HG02610 (cell line): ENCODE data around the gene GALNS.
"Not testable (repeated sequence)": the region's sequence is repeated elsewhere in the genome, so short reads cannot be mapped to it uniquely, and the experiment has no call there.

Source experiments
- ATAC-seq: cut with Tn5 transposase; IDR thresholded peaks from one replicate; pipeline ENCODE4 v1.9.1; 2021; ENCODE audit warnings: mild to moderate bottlenecking, moderate library complexity; ENCODE audit not compliant: unreplicated experiment

Gene GALNS

GRCh38 chr16:88807142-88807625 is 49.6 kb downstream of the GALNS start:
- ATAC-seq, result no peak

DNA sequence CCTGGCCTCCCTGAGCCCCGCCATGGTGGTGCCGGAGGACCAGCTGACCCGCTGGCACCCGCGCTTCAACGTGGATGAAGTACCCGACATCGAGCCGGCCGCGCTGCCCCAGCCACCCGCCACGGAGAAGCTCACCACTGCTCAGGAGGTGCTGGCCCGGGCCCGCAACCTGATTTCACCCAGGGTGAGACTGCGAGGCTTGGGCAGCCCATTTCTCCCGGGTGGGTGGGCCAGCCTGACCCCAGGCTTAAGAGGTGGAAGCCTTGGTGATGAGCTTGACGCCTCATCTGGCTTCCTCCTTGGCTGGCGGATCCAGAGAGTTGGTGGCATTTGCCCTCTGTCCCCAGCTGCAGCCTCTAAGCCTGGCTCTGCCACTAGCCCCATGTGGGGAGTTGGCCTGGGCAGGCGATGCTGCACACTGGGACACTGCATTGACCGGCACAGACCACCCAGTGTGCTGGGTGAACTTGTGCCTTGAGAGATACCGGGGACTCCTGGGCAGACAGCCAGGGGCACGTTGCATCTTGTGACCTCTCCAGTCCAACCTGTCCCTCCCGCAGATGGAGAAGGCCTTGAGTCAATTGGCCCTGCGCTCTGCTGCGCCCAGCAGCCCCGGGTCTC is 50.1 kb downstream of the GALNS start:
- no peak for ATAC-seq

- no peak for ATAC-seq
Observed at GRCh38 chr16:88805887-88806393, 50.8 kb downstream of the GALNS start.

- no peak for ATAC-seq
Observed at GRCh38 chr16:88805340-88805715, 51.4 kb downstream of the GALNS start.

DNA sequence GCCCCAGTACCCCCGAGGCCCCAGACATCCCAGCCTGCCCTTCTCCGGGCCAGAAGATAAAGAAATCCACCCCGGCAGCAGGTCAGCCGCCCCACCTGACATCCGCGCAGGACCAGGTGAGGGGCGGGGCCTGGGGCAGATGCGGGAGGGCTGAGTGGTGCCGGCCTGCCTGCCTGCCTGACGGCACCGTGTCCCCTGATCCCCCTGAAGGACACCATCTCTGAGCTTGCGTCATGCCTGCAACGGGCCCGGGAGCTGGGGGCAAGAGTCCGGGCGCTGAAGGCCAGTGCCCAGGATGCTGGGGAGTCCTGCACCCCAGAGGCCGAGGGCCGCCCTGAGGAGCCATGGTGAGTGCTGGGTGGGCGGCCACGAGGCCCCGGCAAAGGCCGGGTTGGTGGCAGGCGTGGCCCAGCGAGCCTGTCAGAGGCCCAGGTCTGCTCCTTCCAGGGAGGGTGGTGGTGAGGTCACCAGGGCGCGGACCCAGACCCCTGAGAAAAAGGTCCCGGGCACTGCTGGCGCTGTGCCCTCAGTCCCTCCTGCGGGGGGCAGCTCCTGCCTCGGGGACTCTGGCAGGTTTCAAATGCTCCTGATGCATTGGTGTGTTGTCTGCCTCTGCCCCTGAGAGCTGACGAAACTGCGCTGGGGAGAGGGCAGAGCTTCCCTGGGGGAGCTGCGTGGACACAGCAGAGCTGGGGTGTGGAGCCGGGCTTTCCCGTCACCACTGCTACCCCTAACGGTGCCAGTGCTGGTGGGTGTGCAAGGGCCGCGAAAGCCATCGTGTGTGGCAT is 52.0 kb downstream of the GALNS start:
- no peak for ATAC-seq

DNA sequence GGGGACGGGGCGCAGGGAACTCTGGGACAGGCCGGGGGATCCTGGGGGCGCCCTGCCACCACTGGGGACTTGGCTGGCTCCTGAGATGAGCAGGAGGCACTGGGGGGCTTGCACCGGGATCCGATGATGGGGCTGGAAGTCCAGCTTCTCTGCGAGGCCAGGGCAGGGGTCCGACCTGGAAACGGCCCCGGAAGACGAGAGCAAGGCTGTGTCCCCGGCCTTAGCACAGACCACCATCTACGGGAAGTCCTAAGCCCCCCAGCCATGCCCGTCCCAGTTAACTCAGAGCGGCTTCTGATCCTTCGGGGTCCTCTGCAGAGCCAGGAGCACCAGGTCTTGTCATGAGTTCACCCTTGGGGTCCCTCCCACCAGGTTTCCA is 52.6 kb downstream of the GALNS start:
- ATAC-seq, result no peak

DNA sequence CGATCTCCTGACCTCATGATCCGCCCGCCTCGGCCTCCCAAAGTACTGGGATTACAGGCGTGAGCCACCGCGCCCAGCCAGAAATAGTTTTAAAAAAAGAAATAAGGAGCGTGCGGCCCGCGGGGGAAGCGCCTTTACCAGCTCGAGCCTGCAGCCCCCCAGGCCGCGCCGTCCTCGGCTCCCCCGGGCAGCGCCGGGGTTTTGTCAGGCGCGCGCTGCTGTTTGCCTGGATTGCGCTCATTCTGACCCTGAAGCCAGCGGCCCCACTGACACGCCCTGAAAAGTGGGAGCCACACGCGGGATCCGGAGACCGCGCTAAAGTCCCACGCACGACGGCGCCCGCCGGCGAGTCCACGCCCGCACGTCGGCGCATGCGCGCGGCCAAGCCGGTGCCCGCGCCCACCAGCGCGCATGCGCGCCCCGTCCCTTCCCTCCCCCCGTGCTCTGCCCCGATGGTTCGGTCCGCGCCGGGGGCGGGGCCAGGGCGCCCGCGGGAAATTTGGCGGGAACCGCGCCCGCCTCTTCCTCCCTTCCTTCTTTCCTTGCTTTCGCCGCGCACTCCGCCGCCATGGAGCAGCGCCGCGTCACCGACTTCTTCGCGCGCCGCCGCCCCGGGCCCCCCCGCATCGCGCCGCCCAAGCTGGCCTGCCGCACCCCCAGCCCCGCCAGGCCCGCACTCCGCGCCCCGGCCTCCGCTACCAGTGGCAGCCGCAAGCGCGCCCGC is 53.3 kb downstream of the GALNS start, which contains the start of gene CDT1:
CDT1 (plus strand) TSS at position 526 of the 724 bp plus-strand sequence; CDS start at position 569, 43 bp downstream.
- peak; percentile 37 for ATAC-seq

DNA sequence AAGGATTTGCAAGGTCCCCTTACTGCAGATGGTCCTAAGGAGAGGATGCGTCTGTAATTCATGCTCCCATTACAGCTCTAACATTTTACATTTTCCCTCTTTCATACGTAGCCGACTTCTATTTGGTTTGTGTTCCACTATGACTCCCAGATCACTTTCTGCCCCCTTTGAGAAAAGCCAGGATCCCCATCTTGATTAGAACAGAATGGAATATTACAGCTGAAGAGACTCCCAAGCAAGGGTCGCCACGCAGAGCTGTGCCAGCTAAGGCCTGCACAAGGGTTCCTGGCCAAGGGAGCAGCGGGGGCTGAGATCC is 56.5 kb downstream of the GALNS start:
- no peak for ATAC-seq

DNA sequence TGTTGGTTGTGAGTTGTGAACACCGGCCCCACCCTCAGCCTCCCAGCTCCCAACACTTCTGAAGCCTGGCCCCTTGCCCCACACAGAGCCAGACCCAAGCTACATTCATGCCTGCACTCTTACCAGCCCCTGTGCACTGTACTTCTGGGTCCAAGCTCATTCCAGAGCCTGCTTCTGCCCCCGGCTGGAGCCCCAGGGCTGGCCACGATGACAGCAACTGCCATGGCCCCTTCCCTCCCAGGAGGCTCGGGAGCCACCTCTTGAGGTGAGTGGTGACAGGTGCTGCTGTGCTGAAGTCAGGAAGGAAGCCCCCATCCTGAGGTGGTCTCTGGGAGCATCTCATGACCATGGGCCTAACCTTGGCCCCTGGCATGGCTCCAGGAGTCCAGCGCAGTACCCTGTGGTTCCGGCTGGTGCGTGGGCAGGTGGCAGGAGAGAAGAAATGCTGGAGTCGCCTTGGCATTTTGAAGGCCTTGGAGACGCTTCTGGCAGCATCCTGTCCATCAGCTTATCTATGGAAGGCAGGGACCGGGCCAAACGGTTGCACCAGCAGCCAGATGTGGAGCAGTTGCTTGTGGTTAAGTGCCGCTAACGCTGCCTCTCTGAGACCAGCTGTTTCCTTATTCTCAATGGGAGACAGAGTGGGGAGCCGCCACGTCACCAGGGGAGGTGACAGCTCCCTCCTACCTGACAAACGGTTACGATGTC is 57.0 kb downstream of the GALNS start:
- no peak for ATAC-seq

GRCh38 chr16:88798772-88799455 is 57.8 kb downstream of the GALNS start:
- ATAC-seq, result no peak

GRCh38 chr16:88798073-88798472 is 58.7 kb downstream of the GALNS start:
- no peak for ATAC-seq

DNA sequence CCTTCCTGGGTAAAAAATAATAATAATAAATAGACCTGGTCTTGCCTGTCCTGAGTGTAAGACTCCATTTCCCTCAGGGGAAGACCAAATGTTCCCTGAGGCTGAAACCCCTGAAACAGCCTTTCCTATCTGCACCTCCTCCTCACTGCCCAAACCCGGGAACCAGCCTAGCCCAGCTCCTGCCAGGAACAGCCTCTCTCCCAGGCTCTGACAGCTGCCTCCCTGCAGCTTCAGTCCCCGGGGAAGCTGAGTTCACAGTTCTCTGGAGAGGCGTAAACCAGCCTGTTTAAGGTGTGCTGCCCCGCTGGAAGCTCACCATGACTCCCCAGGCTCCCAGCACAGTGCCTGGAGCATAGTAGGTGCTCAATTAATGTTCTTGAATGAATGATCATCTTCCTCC is 60.5 kb downstream of the GALNS start:
- no peak for ATAC-seq

DNA sequence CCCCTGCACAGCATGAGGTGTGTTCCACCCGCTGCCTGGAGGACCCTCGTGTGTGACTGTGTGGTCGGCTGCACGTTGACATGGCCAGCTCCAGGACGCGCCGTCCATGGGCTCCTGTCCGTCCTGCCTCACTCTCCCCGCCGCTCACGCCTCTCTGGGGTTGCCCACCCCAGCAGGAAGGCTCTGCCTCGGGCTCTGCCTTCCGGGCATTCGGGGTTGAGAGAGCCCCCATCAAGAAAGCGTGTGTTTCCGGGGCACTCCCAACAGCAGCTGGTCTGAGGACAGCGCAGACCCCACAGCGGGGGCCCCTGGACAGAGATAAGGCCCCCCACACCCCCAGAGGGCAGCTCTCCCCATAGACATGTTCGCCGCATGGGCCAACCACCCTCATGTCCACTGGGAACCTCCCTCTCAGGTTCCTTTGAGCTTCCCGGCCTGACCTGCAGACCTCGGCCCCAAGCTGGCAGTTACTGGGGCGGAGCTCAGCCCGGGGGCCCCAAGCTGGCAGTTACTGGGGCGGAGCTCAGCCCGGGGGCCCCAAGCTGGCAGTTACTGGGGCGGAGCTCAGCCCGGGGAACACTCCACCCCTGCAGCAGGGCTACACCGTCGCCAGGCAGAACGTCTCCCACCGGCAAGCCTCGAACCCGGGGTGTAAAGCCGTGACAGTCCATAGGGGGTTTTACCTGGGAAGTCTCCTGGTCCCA is 63.3 kb downstream of the GALNS start:
- ATAC-seq, result no peak

GRCh38 chr16:88792668-88793250 is 64.0 kb downstream of the GALNS start:
- no peak for ATAC-seq

DNA sequence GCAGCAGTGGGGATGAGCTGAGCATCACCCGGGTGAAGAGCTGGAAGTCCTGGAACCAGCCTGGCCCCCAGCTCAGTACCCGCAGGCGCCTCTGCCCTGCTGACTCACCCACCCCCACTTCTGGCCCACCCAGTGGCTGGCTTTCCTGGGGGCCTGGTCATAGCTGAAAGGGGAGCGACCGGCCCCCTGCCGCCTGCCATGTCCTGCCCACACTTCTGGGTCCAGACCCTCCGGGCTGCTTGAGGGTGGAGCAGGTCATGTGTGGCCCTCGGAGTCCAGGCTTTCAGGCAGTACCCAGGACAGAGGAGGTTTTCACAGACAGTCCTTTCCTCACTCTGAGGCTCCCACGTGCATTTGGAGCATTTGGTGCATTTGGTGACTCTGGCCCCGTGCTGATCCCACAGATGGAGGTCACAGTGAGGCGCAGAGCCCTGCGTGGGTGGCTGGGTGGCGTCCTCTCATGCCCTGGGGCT is 64.6 kb downstream of the GALNS start:
- ATAC-seq, result no peak

DNA sequence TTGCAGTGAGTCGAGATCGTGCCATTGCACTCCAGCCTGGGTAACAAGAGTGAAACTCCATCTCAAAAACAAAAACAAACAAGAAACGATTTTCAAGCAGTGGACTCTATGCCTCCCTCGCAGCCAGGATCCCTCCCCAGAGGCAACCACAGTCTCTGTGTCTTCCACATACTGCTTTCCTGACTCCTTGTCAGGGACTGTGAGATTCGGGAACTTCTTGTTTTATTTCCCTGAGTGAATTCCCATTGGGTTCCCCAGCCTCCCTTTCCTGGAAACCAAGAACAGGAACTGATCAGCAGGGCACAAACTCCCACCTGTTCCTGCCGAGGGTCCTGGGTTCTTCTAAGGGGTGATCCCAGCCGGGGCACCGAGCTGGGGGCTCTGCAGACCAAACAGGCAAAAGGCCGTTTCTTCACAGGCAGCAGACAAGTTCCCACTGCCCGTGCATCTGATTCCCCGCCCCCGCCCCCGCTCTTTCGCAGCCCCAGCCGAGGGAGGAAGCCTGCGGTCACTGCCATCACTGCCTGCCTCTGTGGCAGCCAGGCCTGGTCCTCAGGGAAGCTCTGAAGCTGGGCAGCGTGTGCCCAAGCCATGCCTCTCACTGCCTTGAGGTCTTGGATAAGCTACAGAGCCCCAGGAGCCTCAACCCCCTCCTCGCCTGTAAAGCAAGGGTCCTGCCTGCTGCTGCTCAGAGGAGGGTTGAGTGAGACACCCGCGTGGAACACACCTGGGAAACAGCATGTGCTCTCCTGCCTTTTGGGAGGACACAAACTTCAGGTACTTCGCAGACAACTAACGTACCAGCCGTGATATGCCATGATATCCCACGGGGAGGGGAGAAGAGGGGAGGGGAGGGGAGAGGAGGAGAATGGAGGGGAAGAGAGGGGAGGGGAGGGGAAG is 66.2 kb downstream of the GALNS start:
- no peak for ATAC-seq

- no peak for ATAC-seq
Observed at GRCh38 chr16:88789594-88789993, 67.2 kb downstream of the GALNS start.

DNA sequence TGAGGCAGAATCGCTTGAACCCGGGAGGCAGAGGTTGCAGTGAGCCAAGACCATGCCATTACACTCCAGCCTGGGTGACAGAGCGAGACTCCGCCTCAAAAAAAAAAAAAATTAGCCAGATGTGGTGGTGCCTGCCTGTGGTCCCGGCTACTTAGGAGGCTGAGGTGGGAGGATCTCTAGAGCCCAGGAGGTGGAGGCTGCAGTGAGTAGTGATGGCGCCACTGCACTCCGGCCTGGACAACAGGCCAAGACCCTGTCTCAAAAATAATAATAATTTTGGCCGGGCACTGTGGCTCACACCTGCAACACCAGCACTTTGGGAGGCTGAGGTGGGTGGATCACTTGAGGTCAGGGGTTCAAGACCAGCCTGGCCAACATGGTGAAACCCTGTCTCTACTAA is 68.0 kb downstream of the GALNS start:
- ATAC-seq, result not testable (repeated sequence)
